NT2/D1 (cell line): Measurements from ENCODE around the gene ARHGAP24.
"Not testable (repeated sequence)": the region's sequence is repeated elsewhere in the genome, so short reads cannot be mapped to it uniquely, and the experiment has no call there.

Source experiments
- SUZ12 ChIP-seq: IDR thresholded peaks from 2 replicates; pipeline ENCODE4 v1.6.1; 2011; ENCODE audit not compliant: insufficient read length, insufficient read depth; ENCODE audit errors: extremely low read depth
- YY1 ChIP-seq: IDR thresholded peaks from 2 replicates; pipeline ENCODE4 v1.6.1; 2011; ENCODE audit not compliant: insufficient read length, insufficient read depth
- ZNF274 ChIP-seq: IDR thresholded peaks from 2 replicates; pipeline ENCODE4 v1.6.1; 2011; ENCODE audit warnings: mild to moderate bottlenecking, low read depth, low read length

DNA sequence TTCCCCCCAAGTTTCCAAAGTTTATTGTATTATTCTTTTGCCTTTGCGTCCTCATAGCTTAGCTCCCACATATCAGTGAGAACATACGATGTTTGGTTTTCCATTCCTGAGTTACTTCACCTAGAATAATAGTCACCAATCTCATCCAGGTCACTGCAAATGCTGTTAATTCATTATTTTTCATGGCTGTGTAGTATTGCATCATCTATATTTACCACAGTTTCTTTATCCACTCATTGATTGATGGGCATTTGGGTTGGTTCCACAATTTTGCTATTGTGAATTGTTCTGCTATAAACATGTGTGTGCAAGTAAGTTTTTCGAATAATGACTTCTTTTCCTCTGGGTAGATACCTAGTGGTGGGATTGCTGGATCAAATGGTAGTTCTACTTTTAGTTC lies 43.6 kb downstream of the ARHGAP24 start:
- TF ChIP-seq YY1, SUZ12, ZNF274: not testable (repeated sequence)
